K562 (cell line): ENCODE results near the gene PTRH1. TPM values are rescaled to one million over a fixed set of nuclear protein-coding genes. Genes with fewer than 3 reads are reported as not detected.

Source experiments
- ARID1B ChIP-seq: fragments of 450-650 bp; IDR thresholded peaks from 2 replicates; pipeline ENCODE4 v1.6.1; 2016; ENCODE audit warnings: antibody characterized with exemption, mild to moderate bottlenecking, inconsistent platforms
- BCOR ChIP-seq: fragments of 450-650 bp; IDR thresholded peaks from 2 replicates; pipeline ENCODE4 v1.6.1; 2016
- BMI1 ChIP-seq: fragments of 150-350 bp; IDR thresholded peaks from 2 replicates; pipeline ENCODE4 v1.6.1; 2014; ENCODE audit warnings: low read length
- CEBPG ChIP-seq, 3 experiments: fragments of 200-800 bp in 1 of 3; sonication (Bioruptor generic) in 1 of 3; sonication (generic) in 1 of 3; formaldehyde crosslinking in 1 of 3; IDR thresholded peaks in 2 of 3; conservative IDR thresholded peaks in 1 of 3; 2 replicates each; pipeline versions ENCODE4 v1.6.1 to v1.8.0; 2016 to 2022; ENCODE audit warnings: missing compliant biosample characterization in 2 of 3, missing genetic modification characterization in 2 of 3, mild to moderate bottlenecking in 1 of 3, missing genetic modification reagents in 1 of 3
- DIDO1 ChIP-seq: fragments of 450-650 bp; IDR thresholded peaks from 2 replicates; pipeline ENCODE4 v1.6.1; 2016; ENCODE audit warnings: low read depth, missing biosample characterization, missing genetic modification characterization
- EP400 ChIP-seq: fragments of 450-650 bp; IDR thresholded peaks from 2 replicates; pipeline ENCODE4 v1.6.1; 2017; ENCODE audit warnings: antibody characterized with exemption, mild to moderate bottlenecking, moderate library complexity
- FOXP1 ChIP-seq: sonication (generic); formaldehyde crosslinking; IDR thresholded peaks from 2 replicates; pipeline ENCODE4 v1.8.0; 2022; ENCODE audit warnings: mild to moderate bottlenecking, missing genetic modification reagents
- HDAC2 ChIP-seq: fragments of 450-650 bp; IDR thresholded peaks from 2 replicates; pipeline ENCODE4 v1.6.1; 2016; ENCODE audit warnings: mild to moderate bottlenecking
- LCOR ChIP-seq: sonication (generic); formaldehyde crosslinking; IDR thresholded peaks from 2 replicates; pipeline ENCODE4 v1.8.0; 2022; ENCODE audit warnings: mild to moderate bottlenecking, missing genetic modification reagents
- MECOM ChIP-seq: fragments of 250-450 bp; sonication (Bioruptor Pico); IDR thresholded peaks from 2 replicates; pipeline ENCODE4 v1.8.0; 2022; ENCODE audit warnings: inconsistent platforms
- MTA3 ChIP-seq: fragments of 450-650 bp; formaldehyde crosslinking; IDR thresholded peaks from 2 replicates; pipeline ENCODE4 v1.6.1; 2017; ENCODE audit warnings: mild to moderate bottlenecking, borderline replicate concordance
- SNRNP70 ChIP-seq: fragments of 200-400 bp; formaldehyde crosslinking; optimal IDR thresholded peaks from 2 replicates; pipeline ENCODE3; 2017; ENCODE audit warnings: low read depth, low read length
- SRSF7 ChIP-seq: fragments of 200-400 bp; formaldehyde crosslinking; optimal IDR thresholded peaks from 2 replicates; pipeline ENCODE3; 2017; ENCODE audit warnings: mild to moderate bottlenecking, low read depth, low read length
- TEAD1 ChIP-seq, 2 experiments: fragments of 450-650 bp in 1 of 2; sonication (generic) in 1 of 2; formaldehyde crosslinking; IDR thresholded peaks; 2 replicates each; pipeline versions ENCODE4 v1.4.0 to v1.8.0; 2020 to 2022; ENCODE audit warnings: mild to moderate bottlenecking in 2 of 2, missing genetic modification reagents in 1 of 2
- polyA plus RNA-seq, 8 experiments: library from polyadenylated mRNA; depleted of rRNA in 4 of 8; stranded (reverse) in 5 of 8; unstranded in 3 of 8; fragments of >200 nt; fragmentation: Nextera tagmentation in 2 of 8; fragmentation: Illumina TruSeq in 1 of 8; extraction: Ambion mirVana in 2 of 8; extraction: Trizol in 1 of 8; gene quantifications; 2 replicates each; pipeline versions ENCODE4 v1.2.1 to v1.2.3, GENCODE V29; 2011 to 2014; ENCODE audit warnings: inconsistent platforms in 1 of 8, missing spikeins in 1 of 8
- total RNA-seq, 7 experiments: library from RNA; depleted of rRNA in 6 of 7; stranded (reverse); fragments of >200 nt in 6 of 7; fragmentation: Illumina TruSeq in 2 of 7; extraction: Trizol in 2 of 7; gene quantifications; 2 replicates each; pipeline versions ENCODE4 v1.2.1 to v1.2.3, GENCODE V29; 2011 to 2021; ENCODE audit warnings: low replicate concordance in 1 of 7
- TF ChIP-seq, protein P1 (sequence below): fragments of 250-450 bp; sonication (Bioruptor Pico); IDR thresholded peaks from 2 replicates; pipeline ENCODE4 v1.8.0; 2021; ENCODE audit warnings: borderline replicate concordance, mild to moderate bottlenecking, moderate library complexity; ENCODE audit not compliant: poor library complexity, severe bottlenecking
- TF ChIP-seq, protein P2 (sequence below): fragments of 250-450 bp; sonication (Bioruptor Pico); IDR thresholded peaks from 2 replicates; pipeline ENCODE4 v1.4.0; 2020
- TF ChIP-seq, protein P3 (sequence below): fragments of 250-450 bp; sonication (Bioruptor Pico); IDR thresholded peaks from 2 replicates; pipeline ENCODE4 v1.4.0; 2020; ENCODE audit warnings: mild to moderate bottlenecking
- TF ChIP-seq, protein P4 (sequence below), 2 experiments: fragments of 450-650 bp in 1 of 2; sonication (generic) in 1 of 2; formaldehyde crosslinking in 1 of 2; IDR thresholded peaks in 1 of 2; conservative IDR thresholded peaks in 1 of 2; 2 replicates each; pipeline versions ENCODE4 v1.6.1 to v1.8.1; 2016 to 2023; ENCODE audit warnings: mild to moderate bottlenecking in 2 of 2, moderate library complexity in 2 of 2, inconsistent platforms in 1 of 2, missing genetic modification reagents in 1 of 2

The PTRH1 gene
- total and polyA plus RNA-seq, 9 of the 15 experiments (the other 6 are each of a cell fraction or from before 2014, with no cell fraction given): 0.63 to 43.1 (median 5.7) TPM

DNA sequence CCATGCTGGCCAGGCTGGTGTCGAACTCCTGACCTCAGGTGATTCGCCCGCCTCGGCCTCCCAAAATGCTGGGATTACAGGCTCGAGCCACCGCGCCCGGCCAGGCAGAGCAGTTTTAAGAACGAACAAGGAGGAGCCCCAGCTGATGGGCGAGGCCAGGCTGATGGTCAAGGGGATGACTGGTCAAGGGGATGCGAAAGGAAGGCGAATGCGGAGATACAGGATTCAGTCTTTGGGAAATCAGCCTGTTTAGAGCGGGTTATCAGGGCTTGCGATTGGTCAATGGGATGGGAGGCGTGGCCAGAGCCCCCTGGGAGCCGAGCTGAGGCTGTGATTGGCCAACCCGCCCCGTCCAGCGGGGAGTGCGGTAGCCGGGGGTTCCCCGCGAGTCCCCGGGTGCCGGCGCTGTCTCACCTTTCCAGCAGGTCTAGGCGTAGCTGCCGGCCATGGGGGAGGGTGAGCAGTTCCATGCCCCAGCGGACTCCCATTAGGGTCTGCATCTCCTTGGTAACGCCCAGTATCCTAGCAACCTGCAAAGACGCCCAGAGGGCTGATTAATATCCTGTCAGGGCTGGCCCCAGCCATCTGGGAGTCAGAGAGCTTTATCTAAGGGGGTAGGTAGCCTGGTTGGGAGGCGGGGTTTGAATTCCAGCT, 27.1 kb upstream of the PTRH1 start (continued):
- TF ChIP-seq, protein P1, sequence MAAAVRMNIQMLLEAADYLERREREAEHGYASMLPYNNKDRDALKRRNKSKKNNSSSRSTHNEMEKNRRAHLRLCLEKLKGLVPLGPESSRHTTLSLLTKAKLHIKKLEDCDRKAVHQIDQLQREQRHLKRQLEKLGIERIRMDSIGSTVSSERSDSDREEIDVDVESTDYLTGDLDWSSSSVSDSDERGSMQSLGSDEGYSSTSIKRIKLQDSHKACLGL: no peak
- TF ChIP-seq SNRNP70: no peak
- peak; percentile 37 for TF ChIP-seq ARID1B
- TF ChIP-seq BCOR: peak; percentile 44; the same call in 1 of the 2 replicates
- no peak for TF ChIP-seq MTA3
- TF ChIP-seq MECOM (CRISPR knock-in tag): 0 out of 2 replicates have a peak, but pooled peaks have one; percentile 23
- TF ChIP-seq, protein P2, sequence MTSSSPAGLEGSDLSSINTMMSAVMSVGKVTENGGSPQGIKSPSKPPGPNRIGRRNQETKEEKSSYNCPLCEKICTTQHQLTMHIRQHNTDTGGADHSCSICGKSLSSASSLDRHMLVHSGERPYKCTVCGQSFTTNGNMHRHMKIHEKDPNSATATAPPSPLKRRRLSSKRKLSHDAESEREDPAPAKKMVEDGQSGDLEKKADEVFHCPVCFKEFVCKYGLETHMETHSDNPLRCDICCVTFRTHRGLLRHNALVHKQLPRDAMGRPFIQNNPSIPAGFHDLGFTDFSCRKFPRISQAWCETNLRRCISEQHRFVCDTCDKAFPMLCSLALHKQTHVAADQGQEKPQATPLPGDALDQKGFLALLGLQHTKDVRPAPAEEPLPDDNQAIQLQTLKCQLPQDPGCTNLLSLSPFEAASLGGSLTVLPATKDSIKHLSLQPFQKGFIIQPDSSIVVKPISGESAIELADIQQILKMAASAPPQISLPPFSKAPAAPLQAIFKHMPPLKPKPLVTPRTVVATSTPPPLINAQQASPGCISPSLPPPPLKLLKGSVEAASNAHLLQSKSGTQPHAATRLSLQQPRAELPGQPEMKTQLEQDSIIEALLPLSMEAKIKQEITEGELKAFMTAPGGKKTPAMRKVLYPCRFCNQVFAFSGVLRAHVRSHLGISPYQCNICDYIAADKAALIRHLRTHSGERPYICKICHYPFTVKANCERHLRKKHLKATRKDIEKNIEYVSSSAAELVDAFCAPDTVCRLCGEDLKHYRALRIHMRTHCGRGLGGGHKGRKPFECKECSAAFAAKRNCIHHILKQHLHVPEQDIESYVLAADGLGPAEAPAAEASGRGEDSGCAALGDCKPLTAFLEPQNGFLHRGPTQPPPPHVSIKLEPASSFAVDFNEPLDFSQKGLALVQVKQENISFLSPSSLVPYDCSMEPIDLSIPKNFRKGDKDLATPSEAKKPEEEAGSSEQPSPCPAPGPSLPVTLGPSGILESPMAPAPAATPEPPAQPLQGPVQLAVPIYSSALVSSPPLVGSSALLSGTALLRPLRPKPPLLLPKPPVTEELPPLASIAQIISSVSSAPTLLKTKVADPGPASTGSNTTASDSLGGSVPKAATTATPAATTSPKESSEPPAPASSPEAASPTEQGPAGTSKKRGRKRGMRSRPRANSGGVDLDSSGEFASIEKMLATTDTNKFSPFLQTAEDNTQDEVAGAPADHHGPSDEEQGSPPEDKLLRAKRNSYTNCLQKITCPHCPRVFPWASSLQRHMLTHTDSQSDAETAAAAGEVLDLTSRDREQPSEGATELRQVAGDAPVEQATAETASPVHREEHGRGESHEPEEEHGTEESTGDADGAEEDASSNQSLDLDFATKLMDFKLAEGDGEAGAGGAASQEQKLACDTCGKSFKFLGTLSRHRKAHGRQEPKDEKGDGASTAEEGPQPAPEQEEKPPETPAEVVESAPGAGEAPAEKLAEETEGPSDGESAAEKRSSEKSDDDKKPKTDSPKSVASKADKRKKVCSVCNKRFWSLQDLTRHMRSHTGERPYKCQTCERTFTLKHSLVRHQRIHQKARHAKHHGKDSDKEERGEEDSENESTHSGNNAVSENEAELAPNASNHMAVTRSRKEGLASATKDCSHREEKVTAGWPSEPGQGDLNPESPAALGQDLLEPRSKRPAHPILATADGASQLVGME (CRISPR knock-in tag): no peak
- TF ChIP-seq CEBPG (CRISPR knock-in tag; IDR thresholded peaks at IDR 0.05): no peak
- TF ChIP-seq CEBPG (tag; conservative IDR thresholded peaks at IDR 0.05 in 1 of 2, IDR thresholded peaks at IDR 0.05 in 1 of 2): peak; percentile 28 to 71; a peak in 3 of 4 replicates
- TF ChIP-seq DIDO1 (tag): no peak
- peak; percentile 63; the same call in 1 of the 2 replicates for TF ChIP-seq BMI1
- TF ChIP-seq EP400: no peak
- TF ChIP-seq FOXP1 (CRISPR knock-in tag): no peak
- no peak for TF ChIP-seq SRSF7
- TF ChIP-seq LCOR (CRISPR knock-in tag): 0 out of 2 replicates have a peak, but pooled peaks have one; percentile 63
- peak in 1 of 2 experiments; percentile 50; a peak in 1 of 4 replicates for TF ChIP-seq TEAD1 (CRISPR knock-in tag; IDR thresholded peaks at IDR 0.05)
- TF ChIP-seq, protein P3, sequence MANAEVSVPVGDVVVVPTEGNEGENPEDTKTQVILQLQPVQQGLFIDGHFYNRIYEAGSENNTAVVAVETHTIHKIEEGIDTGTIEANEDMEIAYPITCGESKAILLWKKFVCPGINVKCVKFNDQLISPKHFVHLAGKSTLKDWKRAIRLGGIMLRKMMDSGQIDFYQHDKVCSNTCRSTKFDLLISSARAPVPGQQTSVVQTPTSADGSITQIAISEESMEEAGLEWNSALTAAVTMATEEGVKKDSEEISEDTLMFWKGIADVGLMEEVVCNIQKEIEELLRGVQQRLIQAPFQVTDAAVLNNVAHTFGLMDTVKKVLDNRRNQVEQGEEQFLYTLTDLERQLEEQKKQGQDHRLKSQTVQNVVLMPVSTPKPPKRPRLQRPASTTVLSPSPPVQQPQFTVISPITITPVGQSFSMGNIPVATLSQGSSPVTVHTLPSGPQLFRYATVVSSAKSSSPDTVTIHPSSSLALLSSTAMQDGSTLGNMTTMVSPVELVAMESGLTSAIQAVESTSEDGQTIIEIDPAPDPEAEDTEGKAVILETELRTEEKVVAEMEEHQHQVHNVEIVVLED (CRISPR knock-in tag): no peak
- TF ChIP-seq, protein P4, sequence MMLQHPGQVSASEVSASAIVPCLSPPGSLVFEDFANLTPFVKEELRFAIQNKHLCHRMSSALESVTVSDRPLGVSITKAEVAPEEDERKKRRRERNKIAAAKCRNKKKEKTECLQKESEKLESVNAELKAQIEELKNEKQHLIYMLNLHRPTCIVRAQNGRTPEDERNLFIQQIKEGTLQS (IDR thresholded peaks at IDR 0.05): peak; percentile 8; the same call in 1 of the 2 replicates
- TF ChIP-seq, protein P4 (CRISPR knock-in tag; conservative IDR thresholded peaks at IDR 0.05): no peak; the same call in 1 of the 2 replicates
- TF ChIP-seq HDAC2: peak; percentile 65; the same call in 1 of the 2 replicates
